Activated naive CD4-positive, alpha-beta T cell treated with anti-CD3 and anti-CD28 coated beads, Interleukin-2, amount 50 U/mL, for 24 hours (primary cell): ENCODE results near the gene VAV3.

Experiments used
- H3K27ac Mint-ChIP-seq: one replicate; pipeline ENCODE4 v1.8.0; 2021; ENCODE audit warnings: mild to moderate bottlenecking, mixed read lengths
- H3K27me3 Mint-ChIP-seq: one replicate; pipeline ENCODE4 v1.8.0; 2021; ENCODE audit warnings: mixed read lengths
- H3K36me3 Mint-ChIP-seq: one replicate; pipeline ENCODE4 v1.8.0; 2021; ENCODE audit warnings: mixed read lengths
- H3K4me1 Mint-ChIP-seq: one replicate; pipeline ENCODE4 v1.8.0; 2021; ENCODE audit warnings: mixed read lengths
- H3K4me3 Mint-ChIP-seq: one replicate; pipeline ENCODE4 v1.8.0; 2021; ENCODE audit warnings: mild to moderate bottlenecking, mixed read lengths
- H3K9me3 Mint-ChIP-seq: one replicate; pipeline ENCODE4 v1.8.0; 2021; ENCODE audit warnings: mixed read lengths

The VAV3 gene

DNA sequence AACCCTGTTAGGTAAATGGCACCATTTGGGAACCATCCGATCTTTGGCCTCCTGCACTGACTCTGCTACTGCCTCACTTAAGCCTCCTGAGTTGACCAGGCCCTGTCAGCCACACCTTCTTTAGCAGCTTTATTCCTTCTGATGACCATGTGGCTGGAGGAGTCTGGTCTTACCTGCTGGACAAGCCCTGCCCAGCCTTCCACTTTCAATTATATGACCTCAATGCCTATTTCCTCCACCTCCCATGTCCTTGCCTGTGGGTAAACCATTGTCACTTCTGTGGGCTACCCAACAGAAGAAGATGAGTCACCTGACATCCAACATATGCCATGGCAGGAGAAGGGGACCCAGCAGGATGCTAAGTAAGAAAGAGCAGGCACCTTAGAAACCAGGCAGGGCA, 430.3 kb downstream of the VAV3 start:
- H3K4me1 Mint-ChIP-seq: no peaks in the 10 kb centered on the region
- no peaks in the 10 kb centered on the region for H3K9me3 Mint-ChIP-seq
- H3K36me3 Mint-ChIP-seq: no peaks in the 10 kb centered on the region
- H3K27ac Mint-ChIP-seq: no peak overlapping the region
- peaks cover 8% of the 10 kb centered on the region for H3K27me3 Mint-ChIP-seq
- H3K4me3 Mint-ChIP-seq: no peak overlapping the region

DNA sequence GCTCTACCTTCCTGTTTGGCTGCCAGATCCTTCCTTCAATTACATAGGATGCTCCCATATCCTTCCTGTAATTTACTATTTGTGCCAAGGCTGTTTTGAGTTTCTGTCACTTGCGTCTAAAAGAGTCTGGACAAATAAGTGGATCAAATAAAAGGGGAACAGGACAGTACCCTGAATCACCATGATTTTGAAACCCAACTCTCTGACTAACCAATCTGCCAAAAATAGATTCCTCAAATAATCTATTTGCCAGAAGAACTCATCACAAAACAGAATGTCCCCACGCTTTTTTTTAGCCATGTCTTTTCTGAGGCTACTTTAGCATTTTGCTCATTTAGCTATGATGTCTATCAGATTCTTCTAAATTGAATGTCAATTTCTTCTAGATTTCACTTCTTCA, 431.5 kb downstream of the VAV3 start:
- H3K36me3 Mint-ChIP-seq: no peaks in the 10 kb centered on the region
- no peaks in the 10 kb centered on the region for H3K4me1 Mint-ChIP-seq
- H3K27ac Mint-ChIP-seq: no peak overlapping the region
- peaks cover 13% of the 10 kb centered on the region for H3K27me3 Mint-ChIP-seq
- H3K4me3 Mint-ChIP-seq: no peak overlapping the region
- H3K9me3 Mint-ChIP-seq: no peaks in the 10 kb centered on the region

DNA sequence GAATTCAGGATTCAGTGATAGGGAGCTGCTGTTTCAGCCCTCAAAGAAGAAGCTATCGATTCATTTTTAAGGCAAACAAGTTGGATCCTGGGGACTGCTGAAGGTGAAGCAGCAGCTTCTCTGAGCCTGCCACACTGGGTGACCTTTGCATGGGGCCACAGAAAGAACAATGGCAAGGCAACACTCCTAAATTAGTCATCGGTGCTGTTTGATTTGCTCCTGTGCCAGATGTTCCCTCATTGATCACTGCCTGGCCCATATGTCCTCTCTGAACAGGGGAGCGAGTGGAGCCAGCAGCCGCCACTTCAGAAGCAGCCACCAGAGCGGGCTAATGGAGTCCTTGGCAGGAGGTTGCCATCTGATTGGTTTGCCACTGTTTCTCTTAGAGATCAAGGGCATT, 432.7 kb downstream of the VAV3 start:
- H3K27ac Mint-ChIP-seq: no peak overlapping the region
- H3K4me3 Mint-ChIP-seq: no peak overlapping the region
- H3K36me3 Mint-ChIP-seq: no peaks in the 10 kb centered on the region
- no peaks in the 10 kb centered on the region for H3K9me3 Mint-ChIP-seq
- no peaks in the 10 kb centered on the region for H3K4me1 Mint-ChIP-seq
- peaks cover 13% of the 10 kb centered on the region for H3K27me3 Mint-ChIP-seq

DNA sequence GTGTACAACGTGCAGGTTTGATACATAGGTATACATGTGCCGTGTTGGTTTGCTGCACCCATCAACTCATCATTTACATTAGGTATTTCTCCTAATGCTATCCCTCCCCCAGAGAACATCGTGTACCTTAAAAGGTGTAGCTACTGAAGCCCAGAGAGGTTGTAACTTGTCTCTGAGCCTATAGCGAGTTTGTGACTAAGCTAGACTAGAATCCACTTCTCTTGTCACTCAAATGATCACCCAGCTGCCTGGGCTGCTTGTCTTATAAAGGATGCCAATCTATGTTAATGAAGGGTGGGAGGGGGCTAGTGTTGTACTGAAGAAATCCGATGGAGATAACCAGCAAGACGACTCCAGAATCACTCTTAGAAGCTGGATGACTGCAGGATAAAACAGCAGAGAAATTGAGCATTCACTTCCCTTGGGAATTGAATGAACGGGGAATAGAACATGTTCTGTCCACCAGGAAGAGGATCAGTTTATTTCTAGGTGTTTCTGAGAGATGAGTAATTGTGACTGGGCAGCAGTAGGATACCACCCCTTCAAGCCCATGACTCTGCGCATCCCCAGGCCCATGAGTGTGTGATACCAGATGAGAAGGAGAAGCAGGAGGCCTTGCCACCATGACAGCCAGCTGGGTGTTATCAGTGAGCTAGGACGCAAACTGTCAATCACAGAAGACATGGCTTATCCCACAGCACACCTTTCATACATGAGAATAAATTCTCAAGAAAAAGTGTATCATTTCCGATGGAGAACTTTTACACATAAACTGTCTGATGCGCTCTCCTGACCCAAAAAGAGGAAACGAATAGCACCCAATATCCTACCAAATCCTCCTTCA, 433.7 kb downstream of the VAV3 start:
- H3K9me3 Mint-ChIP-seq: no peaks in the 10 kb centered on the region
- H3K36me3 Mint-ChIP-seq: no peaks in the 10 kb centered on the region
- H3K27ac Mint-ChIP-seq: no peak overlapping the region
- no peak overlapping the region for H3K4me3 Mint-ChIP-seq
- H3K27me3 Mint-ChIP-seq: peaks cover 13% of the 10 kb centered on the region
- no peaks in the 10 kb centered on the region for H3K4me1 Mint-ChIP-seq

DNA sequence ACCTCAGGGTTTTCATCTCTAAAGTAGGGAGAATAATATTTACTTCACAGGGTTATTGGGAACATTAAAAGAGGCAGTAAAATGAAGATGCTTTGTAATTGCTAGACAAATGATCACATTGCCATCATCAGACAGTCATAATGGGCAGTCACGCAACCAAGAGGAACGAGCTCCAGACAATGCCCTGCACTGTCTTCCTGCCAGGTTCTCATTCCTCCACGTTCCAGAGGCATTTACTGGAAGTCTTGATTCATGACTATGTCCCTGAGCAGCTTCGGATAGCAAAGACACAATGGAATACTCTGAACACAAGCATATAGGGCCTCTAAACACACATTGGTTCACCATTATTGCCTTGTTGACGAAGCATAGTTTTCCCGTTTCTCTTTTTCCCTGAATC, 434.4 kb downstream of the VAV3 start:
- H3K36me3 Mint-ChIP-seq: no peaks in the 10 kb centered on the region
- H3K4me3 Mint-ChIP-seq: no peak overlapping the region
- no peak overlapping the region for H3K27ac Mint-ChIP-seq
- H3K27me3 Mint-ChIP-seq: peaks cover 11% of the 10 kb centered on the region
- H3K9me3 Mint-ChIP-seq: no peaks in the 10 kb centered on the region
- H3K4me1 Mint-ChIP-seq: no peaks in the 10 kb centered on the region

- no peaks in the 10 kb centered on the region for H3K9me3 Mint-ChIP-seq
Measured at GRCh38 chr1:107529511-107530149, 435.4 kb downstream of the VAV3 start.

GRCh38 chr1:107526524-107527198, 438.3 kb downstream of the VAV3 start:
- Mint-ChIP-seq H3K27me3 (peaks cover 10% of the 10 kb centered on the region), H3K4me3 (no peak overlapping the region), H3K36me3 (no peaks in the 10 kb centered on the region), H3K27ac (no peak overlapping the region), H3K4me1 (no peaks in the 10 kb centered on the region), H3K9me3 (no peaks in the 10 kb centered on the region)

More at GRCh38 chr1:107529511-107530149, 435.4 kb downstream of the VAV3 start:
- Mint-ChIP-seq H3K27me3 (peaks cover 11% of the 10 kb centered on the region), H3K27ac (no peak overlapping the region), H3K36me3 (no peaks in the 10 kb centered on the region), H3K4me3 (no peak overlapping the region), H3K4me1 (no peaks in the 10 kb centered on the region)

GRCh38 chr1:107525961-107526360, 439.0 kb downstream of the VAV3 start:
- no peak overlapping the region for H3K4me3 Mint-ChIP-seq
- H3K36me3 Mint-ChIP-seq: no peaks in the 10 kb centered on the region
- H3K27me3 Mint-ChIP-seq: peaks cover 7% of the 10 kb centered on the region
- H3K4me1 Mint-ChIP-seq: no peaks in the 10 kb centered on the region
- no peaks in the 10 kb centered on the region for H3K9me3 Mint-ChIP-seq
- no peak overlapping the region for H3K27ac Mint-ChIP-seq

- Mint-ChIP-seq H3K9me3 (no peaks in the 10 kb centered on the region), H3K4me3 (no peak overlapping the region), H3K4me1 (no peaks in the 10 kb centered on the region), H3K27ac (no peak overlapping the region), H3K36me3 (no peaks in the 10 kb centered on the region), H3K27me3 (peaks cover 7% of the 10 kb centered on the region)
Measured at GRCh38 chr1:107525145-107525544, 439.8 kb downstream of the VAV3 start.

GRCh38 chr1:107524301-107524700, 440.7 kb downstream of the VAV3 start:
- Mint-ChIP-seq H3K27me3 (peaks cover 2% of the 10 kb centered on the region), H3K9me3 (no peaks in the 10 kb centered on the region), H3K36me3 (no peaks in the 10 kb centered on the region), H3K27ac (no peak overlapping the region), H3K4me3 (no peak overlapping the region), H3K4me1 (no peaks in the 10 kb centered on the region)

GRCh38 chr1:107523736-107524135, 441.2 kb downstream of the VAV3 start:
- Mint-ChIP-seq H3K4me3 (no peak overlapping the region), H3K27ac (no peak overlapping the region)

GRCh38 chr1:107523061-107523460, 441.9 kb downstream of the VAV3 start:
- no peak overlapping the region for H3K27ac Mint-ChIP-seq
- H3K4me1 Mint-ChIP-seq: no peaks in the 10 kb centered on the region
- H3K36me3 Mint-ChIP-seq: no peaks in the 10 kb centered on the region
- H3K9me3 Mint-ChIP-seq: no peaks in the 10 kb centered on the region
- H3K27me3 Mint-ChIP-seq: no peaks in the 10 kb centered on the region
- H3K4me3 Mint-ChIP-seq: no peak overlapping the region

More at GRCh38 chr1:107523736-107524135, 441.2 kb downstream of the VAV3 start:
- Mint-ChIP-seq H3K9me3 (no peaks in the 10 kb centered on the region), H3K4me1 (no peaks in the 10 kb centered on the region), H3K27me3 (peaks cover under 1% of the 10 kb centered on the region), H3K36me3 (no peaks in the 10 kb centered on the region)
